ENCODE measurements around the gene LIMS1.
"Not testable (repeated sequence)": the region's sequence is repeated elsewhere in the genome, so short reads cannot be mapped to it uniquely, and the experiment has no call there.

Gene LIMS1

GRCh38 chr2:108637304-108637669 is 103.0 kb downstream of the LIMS1 start:
- DNase-seq, result no peak

GRCh38 chr2:108640731-108641130 is 106.5 kb downstream of the LIMS1 start:
- DNase-seq, result no peak

GRCh38 chr2:108641756-108642155 is 107.5 kb downstream of the LIMS1 start:
- no peak for DNase-seq

- no peak for DNase-seq
Observed at GRCh38 chr2:108643261-108643849, 109.1 kb downstream of the LIMS1 start.

- DNase-seq, result not testable (repeated sequence)
Observed at GRCh38 chr2:108643862-108644261, 109.6 kb downstream of the LIMS1 start.

GRCh38 chr2:108644446-108644845 is 110.2 kb downstream of the LIMS1 start:
- DNase-seq, result not testable (repeated sequence)

GRCh38 chr2:108648796-108649195 is 114.5 kb downstream of the LIMS1 start:
- not testable (repeated sequence) for DNase-seq

GRCh38 chr2:108650465-108650864 is 116.2 kb downstream of the LIMS1 start:
- DNase-seq, result not testable (repeated sequence)

GRCh38 chr2:108651468-108651867 is 117.2 kb downstream of the LIMS1 start:
- DNase-seq, result not testable (repeated sequence)

GRCh38 chr2:108652187-108652931 is 118.1 kb downstream of the LIMS1 start:
- peak; percentile 42 to 43 for DNase-seq

- not testable (repeated sequence) for DNase-seq
Observed at GRCh38 chr2:108653425-108653824, 119.2 kb downstream of the LIMS1 start.

GRCh38 chr2:108653849-108654248 is 119.6 kb downstream of the LIMS1 start:
- DNase-seq, result not testable (repeated sequence)

GRCh38 chr2:108654521-108655125 is 120.4 kb downstream of the LIMS1 start:
- not testable (repeated sequence) for DNase-seq

- DNase-seq, result not testable (repeated sequence)
Observed at GRCh38 chr2:108655270-108655669, 121.0 kb downstream of the LIMS1 start.

GRCh38 chr2:108656282-108656681 is 122.0 kb downstream of the LIMS1 start:
- not testable (repeated sequence) for DNase-seq

GRCh38 chr2:108657517-108657916 is 123.2 kb downstream of the LIMS1 start:
- DNase-seq, result not testable (repeated sequence)

- not testable (repeated sequence) for DNase-seq
Observed at GRCh38 chr2:108658553-108658952, 124.3 kb downstream of the LIMS1 start.

GRCh38 chr2:108661493-108661892 is 127.2 kb downstream of the LIMS1 start:
- DNase-seq, result not testable (repeated sequence)

GRCh38 chr2:108662207-108662612 is 127.9 kb downstream of the LIMS1 start:
- not testable (repeated sequence) for DNase-seq

GRCh38 chr2:108663346-108663745 is 129.1 kb downstream of the LIMS1 start:
- not testable (repeated sequence) for DNase-seq

GRCh38 chr2:108664089-108664488 is 129.8 kb downstream of the LIMS1 start:
- DNase-seq, result not testable (repeated sequence)

GRCh38 chr2:108664979-108665378 is 130.7 kb downstream of the LIMS1 start:
- not testable (repeated sequence) for DNase-seq

- not testable (repeated sequence) for DNase-seq
Observed at GRCh38 chr2:108665975-108666374, 131.7 kb downstream of the LIMS1 start.

- DNase-seq, result not testable (repeated sequence)
Observed at GRCh38 chr2:108667140-108667539, 132.9 kb downstream of the LIMS1 start.

Measured in activated CD4-positive, alpha-beta T cell treated with anti-CD3 and anti-CD28 coated beads for 4 hours (primary cell).